Activated CD4-positive, alpha-beta T cell treated with anti-CD3 and anti-CD28 coated beads, Interleukin-2, amount 10 ng/mL, durations not matched to agents 24 days and 14 days (primary cell): ENCODE data around the gene KRT71. TPM values are rescaled to one million over a fixed set of nuclear protein-coding genes. Genes with fewer than 3 reads are reported as not detected.

Experiments used
- DNase-seq: peaks from one replicate; pipeline ENCODE4 v3.0.0; 2022
- H3K27ac Mint-ChIP-seq: one replicate; pipeline ENCODE4 v1.8.0; 2022; ENCODE audit warnings: mild to moderate bottlenecking, mixed read lengths
- H3K27me3 Mint-ChIP-seq: one replicate; pipeline ENCODE4 v1.8.0; 2022; ENCODE audit warnings: mixed read lengths
- H3K36me3 Mint-ChIP-seq: one replicate; pipeline ENCODE4 v1.8.0; 2022; ENCODE audit warnings: low read depth, mild to moderate bottlenecking, mixed read lengths
- H3K4me1 Mint-ChIP-seq: one replicate; pipeline ENCODE4 v1.8.0; 2021; ENCODE audit warnings: mixed read lengths
- H3K4me3 Mint-ChIP-seq: one replicate; pipeline ENCODE4 v1.8.0; 2022; ENCODE audit warnings: mild to moderate bottlenecking, moderate library complexity, mixed read lengths
- H3K9me3 Mint-ChIP-seq: one replicate; pipeline ENCODE4 v1.8.0; 2021; ENCODE audit warnings: mixed read lengths
- intact Hi-C: fragments of 100-400 bp; cut with micrococcal nuclease; formaldehyde crosslinking; loops from one replicate; pipeline ENCODE4 v1.15.1; 2023
- total RNA-seq: library from RNA; stranded (reverse); gene quantifications from 2 replicates; pipeline ENCODE4 v1.2.3, GENCODE V29; 2022

Gene KRT71
- total RNA-seq, 1 donor from 2014 or later = not detected

DNA sequence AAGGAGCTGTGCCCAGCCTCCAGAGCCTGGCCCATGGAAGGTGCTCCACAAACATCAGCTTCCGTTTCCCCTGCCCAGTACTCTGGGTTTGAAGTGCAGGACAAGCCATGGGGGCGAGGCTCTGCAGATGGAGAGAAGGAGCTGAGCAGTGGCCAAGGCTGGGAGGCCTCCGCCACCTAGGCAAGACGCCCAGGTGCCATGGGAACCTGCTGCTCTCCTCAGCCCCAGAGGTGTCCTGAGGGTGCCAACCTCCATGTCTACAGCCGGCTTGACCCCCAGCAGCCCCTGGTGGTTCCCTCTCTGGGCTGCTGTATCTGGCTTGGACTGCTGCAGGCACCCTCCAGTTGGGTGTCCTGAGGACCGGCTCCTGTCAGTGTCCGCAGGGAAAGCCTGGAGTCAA is 12.4 kb downstream of the KRT71 start:
- no peaks in the 10 kb centered on the region for H3K27me3 Mint-ChIP-seq
- no peak overlapping the region for H3K27ac Mint-ChIP-seq
- intact Hi-C loops = no loop called here
- no peak overlapping the region for H3K4me3 Mint-ChIP-seq
- no peaks in the 10 kb centered on the region for H3K9me3 Mint-ChIP-seq
- DNase-seq = no peak
- H3K36me3 Mint-ChIP-seq = no peaks in the 10 kb centered on the region
- peaks cover 8% of the 10 kb centered on the region for H3K4me1 Mint-ChIP-seq

DNA sequence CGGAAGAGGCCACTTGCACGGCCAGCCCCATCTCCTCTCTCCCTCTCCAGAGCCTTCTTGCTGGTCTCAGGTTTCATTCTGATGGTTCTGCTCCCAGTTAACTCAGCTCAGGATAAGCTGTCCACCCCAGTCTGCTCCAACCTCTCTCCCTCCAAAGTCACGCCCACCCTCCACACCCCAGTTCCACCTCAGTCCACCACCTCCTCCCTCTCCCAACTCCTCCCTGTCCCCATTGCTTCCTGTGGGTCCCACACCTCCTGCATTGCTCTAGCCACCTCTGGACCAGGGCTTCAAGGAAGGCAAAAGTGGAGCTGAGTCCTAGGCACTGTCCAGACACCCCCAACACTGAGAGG is 13.1 kb downstream of the KRT71 start:
- H3K4me1 Mint-ChIP-seq = peaks cover 8% of the 10 kb centered on the region
- H3K4me3 Mint-ChIP-seq = no peak overlapping the region
- H3K36me3 Mint-ChIP-seq = no peaks in the 10 kb centered on the region
- no peaks in the 10 kb centered on the region for H3K9me3 Mint-ChIP-seq
- no peaks in the 10 kb centered on the region for H3K27me3 Mint-ChIP-seq
- no peak overlapping the region for H3K27ac Mint-ChIP-seq
- no peak for DNase-seq
- intact Hi-C loops = no loop called here

DNA sequence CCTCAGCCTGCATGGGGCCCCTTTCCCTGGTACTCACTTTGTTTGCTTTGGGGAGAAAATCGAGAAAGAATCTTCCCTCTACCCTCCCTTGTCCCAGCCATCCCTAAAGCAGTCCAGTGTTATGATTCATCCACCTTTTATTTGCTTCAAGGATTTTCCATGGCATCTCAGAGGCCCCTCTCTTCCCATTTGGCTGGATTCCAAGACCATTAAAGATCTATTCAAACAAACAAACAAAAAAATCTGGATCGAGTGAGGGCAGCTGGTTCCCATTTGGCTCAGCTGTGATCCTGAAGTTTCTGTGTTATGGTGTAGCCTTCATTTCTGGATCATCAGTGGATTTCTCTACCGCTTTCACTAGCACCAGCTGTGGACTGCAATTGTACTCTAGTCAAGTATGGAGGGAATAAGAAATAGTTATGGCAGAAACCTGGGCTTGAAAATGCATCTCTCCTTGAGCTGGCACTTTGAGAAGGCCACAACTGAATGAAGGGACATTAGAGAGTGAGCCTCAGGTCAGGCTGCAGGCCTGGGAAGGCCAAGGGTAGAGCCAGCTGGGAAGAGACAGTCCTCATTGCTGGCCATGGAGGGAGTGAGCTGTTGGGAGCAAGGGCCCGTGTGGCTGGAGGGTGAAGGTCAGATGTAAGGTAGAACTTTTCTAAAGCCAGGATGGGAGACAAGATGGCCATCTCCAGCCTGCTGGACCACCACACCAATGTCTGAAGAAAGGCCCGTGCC is 13.7 kb downstream of the KRT71 start:
- Mint-ChIP-seq H3K36me3 (no peaks in the 10 kb centered on the region), H3K27me3 (no peaks in the 10 kb centered on the region), H3K9me3 (no peaks in the 10 kb centered on the region), H3K27ac (no peak overlapping the region), H3K4me1 (peaks cover 8% of the 10 kb centered on the region), H3K4me3 (no peak overlapping the region)
- DNase-seq = no peak
- intact Hi-C loops = no loop called here

DNA sequence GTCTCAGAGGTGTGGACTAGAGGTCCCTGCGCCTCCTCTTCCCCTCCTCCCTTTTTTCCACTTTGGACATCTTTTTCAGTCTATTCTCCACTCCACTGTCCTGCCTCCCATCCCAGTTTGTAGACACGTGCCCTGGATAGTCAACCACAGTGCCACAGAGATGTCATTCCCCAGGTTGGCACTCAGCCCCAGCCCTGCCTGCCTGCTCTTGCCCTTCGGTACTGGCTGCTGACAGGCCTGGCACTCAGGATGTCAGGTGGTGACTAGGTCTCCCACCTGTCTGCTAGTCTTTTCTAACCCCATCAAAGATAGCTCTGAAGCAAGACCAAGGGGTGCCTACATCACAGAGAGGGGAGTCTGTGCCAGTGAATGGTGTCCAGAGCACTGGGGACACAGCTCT is 15.8 kb downstream of the KRT71 start:
- no peak for DNase-seq
- Mint-ChIP-seq H3K36me3 (no peaks in the 10 kb centered on the region), H3K4me1 (no peaks in the 10 kb centered on the region), H3K4me3 (no peak overlapping the region), H3K9me3 (no peaks in the 10 kb centered on the region), H3K27ac (no peak overlapping the region), H3K27me3 (no peaks in the 10 kb centered on the region)
- intact Hi-C loops = no loop called here

DNA sequence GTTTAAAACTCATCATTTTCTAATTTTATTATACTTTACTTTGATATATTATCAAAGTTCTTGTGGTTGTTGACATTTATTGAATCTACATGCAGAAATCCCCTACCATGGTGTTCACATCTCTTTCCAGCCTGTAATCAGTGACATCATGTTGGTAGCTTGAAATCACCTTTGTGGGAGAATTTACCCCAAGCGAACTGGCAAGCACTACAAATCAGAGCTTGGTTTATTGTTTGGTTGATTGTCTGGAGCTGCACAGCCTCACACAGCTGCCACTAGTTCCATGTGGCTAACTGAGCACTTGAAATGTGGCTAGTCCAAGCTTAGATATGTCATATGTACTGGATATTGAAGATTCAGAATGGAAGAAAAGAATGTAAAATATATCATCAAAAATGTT is 17.4 kb downstream of the KRT71 start:
- DNase-seq = no peak
- Mint-ChIP-seq H3K9me3 (no peaks in the 10 kb centered on the region), H3K27ac (no peak overlapping the region), H3K36me3 (no peaks in the 10 kb centered on the region), H3K4me3 (no peak overlapping the region), H3K27me3 (no peaks in the 10 kb centered on the region), H3K4me1 (no peaks in the 10 kb centered on the region)
- intact Hi-C loops = no loop called here

DNA sequence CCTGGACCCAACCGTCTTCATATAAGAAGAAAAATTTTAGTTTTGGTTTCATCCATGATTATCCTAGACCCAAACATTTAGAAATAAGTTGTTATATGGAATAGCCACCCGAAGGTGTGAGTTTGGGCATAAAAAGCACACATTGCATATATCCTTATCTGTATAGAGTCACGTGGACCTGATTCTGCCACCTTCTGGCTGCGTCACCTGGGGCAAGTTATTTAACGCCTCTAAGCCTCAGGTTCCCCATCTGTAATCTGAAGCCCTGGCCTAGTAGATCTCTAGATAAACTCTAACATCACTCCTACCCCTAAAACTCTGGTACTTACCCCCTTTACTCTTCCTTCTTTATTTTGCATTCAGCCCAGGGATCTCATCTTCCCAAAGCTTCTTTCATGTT is 18.5 kb downstream of the KRT71 start:
- H3K4me1 Mint-ChIP-seq = no peaks in the 10 kb centered on the region
- H3K27me3 Mint-ChIP-seq = no peaks in the 10 kb centered on the region
- no peak overlapping the region for H3K27ac Mint-ChIP-seq
- DNase-seq = no peak
- no peak overlapping the region for H3K4me3 Mint-ChIP-seq
- H3K9me3 Mint-ChIP-seq = no peaks in the 10 kb centered on the region
- intact Hi-C loops = no loop called here
- H3K36me3 Mint-ChIP-seq = no peaks in the 10 kb centered on the region

DNA sequence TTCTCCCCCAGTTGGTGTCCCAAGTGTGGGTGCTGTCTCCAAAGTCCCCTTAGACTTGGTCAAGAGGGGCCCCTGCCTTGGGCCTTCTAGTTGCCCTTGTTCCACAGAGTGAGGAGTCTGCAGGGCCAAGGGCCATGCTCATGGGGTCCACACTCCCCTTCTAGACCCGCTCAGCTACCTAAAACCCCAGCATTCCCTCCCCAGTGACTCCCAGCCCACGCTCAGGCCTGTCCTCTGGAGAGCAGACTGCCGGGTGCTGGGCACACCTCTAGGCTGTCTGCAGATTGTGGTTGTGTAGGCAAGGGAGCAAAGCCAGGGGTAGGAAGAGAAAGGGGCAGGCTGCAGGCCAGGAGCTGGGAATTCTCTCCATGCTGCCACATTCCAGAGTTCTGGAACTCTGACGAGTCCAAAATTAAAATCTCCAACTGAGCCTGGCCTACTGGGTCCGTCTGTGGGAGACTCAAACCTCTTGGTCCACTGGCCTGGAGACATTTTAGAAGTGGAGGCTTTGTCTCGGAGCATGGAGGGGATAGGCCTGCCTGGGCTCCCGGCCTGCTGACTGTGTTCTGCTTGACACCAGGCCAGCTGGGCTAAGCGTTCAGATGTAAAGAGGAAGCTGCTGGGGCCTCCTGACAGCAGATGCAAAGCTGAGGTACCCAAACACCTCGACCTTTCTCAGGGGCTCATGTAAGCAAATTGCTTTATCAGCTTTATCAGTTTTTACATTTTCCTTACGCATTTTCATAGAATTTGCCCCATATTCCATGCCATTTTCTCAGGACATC is 19.1 kb downstream of the KRT71 start:
- Mint-ChIP-seq H3K4me3 (no peak overlapping the region), H3K4me1 (no peaks in the 10 kb centered on the region), H3K9me3 (no peaks in the 10 kb centered on the region), H3K27me3 (no peaks in the 10 kb centered on the region), H3K27ac (no peak overlapping the region), H3K36me3 (no peaks in the 10 kb centered on the region)
- intact Hi-C loops = no loop called here
- DNase-seq = no peak

DNA sequence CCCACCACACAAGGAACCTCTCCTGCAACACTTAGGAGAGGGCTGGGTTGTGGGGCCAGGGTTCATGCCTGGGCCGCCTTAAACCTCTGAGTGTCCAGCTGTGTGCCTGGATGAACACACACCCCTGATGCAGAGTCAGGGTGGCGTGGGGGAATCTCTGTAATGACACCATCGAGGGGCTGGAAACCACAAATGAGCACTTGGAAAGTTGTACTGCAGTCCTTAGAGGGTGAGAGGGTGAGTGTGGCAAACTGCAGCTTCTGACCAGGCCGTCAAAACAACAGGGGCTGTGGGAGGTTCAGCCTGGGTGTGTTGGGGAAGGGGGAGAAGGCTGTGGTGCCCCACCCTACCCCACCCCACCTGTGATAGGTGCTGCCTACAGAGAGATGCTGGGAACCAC is 20.3 kb downstream of the KRT71 start:
- Mint-ChIP-seq H3K36me3 (no peaks in the 10 kb centered on the region), H3K4me3 (no peak overlapping the region), H3K27ac (no peak overlapping the region), H3K4me1 (no peaks in the 10 kb centered on the region), H3K9me3 (no peaks in the 10 kb centered on the region), H3K27me3 (no peaks in the 10 kb centered on the region)
- no peak for DNase-seq
- intact Hi-C loops = no loop called here

DNA sequence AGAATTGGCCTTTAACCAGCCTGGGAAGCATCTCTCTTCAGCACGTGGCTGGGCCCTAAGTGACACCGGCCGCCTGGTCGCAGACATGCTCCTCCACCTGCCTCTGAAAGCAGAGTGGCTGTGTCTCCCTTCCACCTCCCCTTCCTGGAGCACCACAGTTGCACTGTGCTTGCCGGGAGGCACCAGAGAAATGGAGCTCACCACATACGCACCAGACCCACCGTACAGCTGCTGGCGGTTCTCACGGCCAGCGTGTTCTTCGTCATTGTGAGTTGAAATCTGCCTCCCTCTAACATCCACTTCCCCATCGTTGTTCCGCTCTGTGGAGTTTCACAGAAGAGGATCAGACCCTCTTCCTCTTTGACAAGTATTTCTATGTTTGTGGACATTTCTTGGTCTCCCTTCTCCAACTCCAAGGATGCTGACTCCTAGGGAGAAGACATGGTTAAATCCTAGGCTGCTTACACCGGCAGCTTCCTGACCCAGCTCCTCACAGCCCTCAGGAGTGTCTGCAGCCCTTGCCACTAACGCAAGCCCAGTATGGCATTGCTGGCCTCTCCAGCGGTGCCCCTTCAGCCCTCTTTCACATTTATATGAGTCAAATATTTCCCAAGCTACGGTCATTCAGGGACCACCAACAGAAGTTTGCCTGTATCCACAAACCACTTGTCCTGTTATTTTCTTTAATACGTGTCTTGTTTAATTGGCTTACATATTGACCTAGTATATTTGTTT is 21.2 kb downstream of the KRT71 start:
- Mint-ChIP-seq H3K36me3 (no peaks in the 10 kb centered on the region), H3K9me3 (no peaks in the 10 kb centered on the region), H3K27ac (no peak overlapping the region), H3K27me3 (no peaks in the 10 kb centered on the region), H3K4me3 (no peak overlapping the region), H3K4me1 (peaks cover 2% of the 10 kb centered on the region)
- intact Hi-C loops = no loop called here
- DNase-seq = no peak

DNA sequence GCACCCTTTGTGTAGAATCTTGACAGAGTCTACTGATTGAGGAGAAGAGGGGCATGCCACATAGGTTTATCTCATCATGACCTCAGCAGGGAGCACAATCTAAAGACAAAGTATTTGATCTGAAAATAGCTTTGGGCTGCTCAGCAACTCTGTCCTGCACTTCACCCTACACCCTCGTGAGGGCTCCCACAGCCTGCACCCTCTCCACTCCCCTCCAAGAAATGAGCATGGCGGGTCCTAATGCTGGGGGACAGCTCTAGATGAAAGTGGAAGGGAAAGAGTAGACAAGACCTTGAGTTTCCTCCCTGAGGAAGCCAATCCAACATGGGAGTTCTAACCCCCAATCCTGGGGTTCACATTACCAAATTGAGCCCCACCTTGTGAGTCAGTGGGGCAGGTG is 22.0 kb downstream of the KRT71 start:
- peaks cover 4% of the 10 kb centered on the region for H3K4me1 Mint-ChIP-seq

DNA sequence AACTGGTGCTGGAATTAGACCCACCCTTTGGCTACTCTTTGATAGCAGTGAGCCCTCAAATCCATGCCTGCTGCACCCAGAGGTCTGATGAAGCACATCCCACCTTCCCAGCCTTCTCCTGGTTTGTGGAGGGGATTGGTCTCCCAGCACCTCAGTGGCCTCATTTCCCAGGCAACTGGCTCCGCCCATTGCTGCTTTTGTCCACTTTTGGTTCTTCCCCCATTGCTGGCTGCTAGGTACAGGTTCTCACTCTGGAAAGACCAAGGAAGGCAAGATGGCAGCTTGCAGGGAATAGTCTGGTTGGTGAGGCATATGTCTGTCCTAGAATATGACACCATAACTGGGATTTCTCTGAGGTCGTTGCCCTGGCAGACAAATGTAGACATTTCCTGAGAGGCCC is 22.6 kb downstream of the KRT71 start:
- H3K4me3 Mint-ChIP-seq = no peak overlapping the region
- H3K27me3 Mint-ChIP-seq = no peaks in the 10 kb centered on the region
- H3K9me3 Mint-ChIP-seq = no peaks in the 10 kb centered on the region
- H3K4me1 Mint-ChIP-seq = peaks cover 4% of the 10 kb centered on the region
- no peaks in the 10 kb centered on the region for H3K36me3 Mint-ChIP-seq
- no peak overlapping the region for H3K27ac Mint-ChIP-seq
- intact Hi-C loops = no loop called here
- no peak for DNase-seq

More for the DNA sequence above, 22.0 kb downstream of the KRT71 start:
- H3K27me3 Mint-ChIP-seq = no peaks in the 10 kb centered on the region
- DNase-seq = no peak
- no peaks in the 10 kb centered on the region for H3K36me3 Mint-ChIP-seq
- H3K27ac Mint-ChIP-seq = no peak overlapping the region
- intact Hi-C loops = no loop called here
- no peaks in the 10 kb centered on the region for H3K9me3 Mint-ChIP-seq
- no peak overlapping the region for H3K4me3 Mint-ChIP-seq

DNA sequence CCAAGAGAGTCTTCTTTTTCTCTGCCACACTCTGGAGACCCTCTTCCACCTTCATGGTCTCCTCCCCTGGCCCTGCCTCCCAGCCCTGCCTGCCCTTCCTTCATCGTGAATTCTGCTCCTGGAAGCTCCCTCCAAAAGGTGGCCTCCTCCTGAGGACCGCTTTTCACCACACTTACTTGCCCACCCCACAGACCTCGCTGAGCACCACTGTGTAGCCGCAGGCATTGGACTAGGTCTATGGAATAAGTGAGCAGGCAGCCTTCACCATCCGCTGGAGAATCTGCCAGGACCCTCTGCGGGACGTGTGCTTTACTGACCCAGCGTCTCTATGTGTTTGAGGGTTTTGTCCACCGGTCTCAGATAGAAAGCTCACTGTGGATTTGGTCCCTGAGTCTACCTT is 23.1 kb downstream of the KRT71 start:
- H3K36me3 Mint-ChIP-seq = no peaks in the 10 kb centered on the region
- peaks cover 4% of the 10 kb centered on the region for H3K4me1 Mint-ChIP-seq
- no peaks in the 10 kb centered on the region for H3K9me3 Mint-ChIP-seq
- no peak overlapping the region for H3K27ac Mint-ChIP-seq
- H3K27me3 Mint-ChIP-seq = no peaks in the 10 kb centered on the region
- intact Hi-C loops = no loop called here
- DNase-seq = no peak
- no peak overlapping the region for H3K4me3 Mint-ChIP-seq

DNA sequence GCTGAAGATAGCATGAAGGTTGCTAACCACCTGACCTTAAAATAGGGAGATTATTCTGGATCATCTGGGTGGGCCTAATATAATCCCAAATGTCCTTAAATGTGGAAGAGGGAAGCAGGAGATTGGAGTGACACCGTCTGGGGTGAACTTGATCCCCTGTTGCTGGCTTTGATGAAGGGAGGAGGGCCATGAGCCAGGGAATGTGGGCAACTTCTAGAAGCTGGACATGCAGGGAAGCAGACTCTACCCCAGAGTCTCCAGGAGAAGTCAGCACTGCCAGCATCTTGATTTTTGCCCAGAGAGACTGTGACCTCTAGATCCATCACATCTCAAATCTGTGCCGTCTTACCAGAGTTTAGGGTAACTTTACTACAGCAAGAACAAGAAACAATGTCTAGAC is 23.5 kb downstream of the KRT71 start:
- H3K36me3 Mint-ChIP-seq = no peaks in the 10 kb centered on the region
- H3K4me1 Mint-ChIP-seq = peaks cover 4% of the 10 kb centered on the region
- DNase-seq = no peak
- no peaks in the 10 kb centered on the region for H3K27me3 Mint-ChIP-seq
- H3K9me3 Mint-ChIP-seq = no peaks in the 10 kb centered on the region
- no peak overlapping the region for H3K27ac Mint-ChIP-seq
- H3K4me3 Mint-ChIP-seq = no peak overlapping the region
- intact Hi-C loops = no loop called here

DNA sequence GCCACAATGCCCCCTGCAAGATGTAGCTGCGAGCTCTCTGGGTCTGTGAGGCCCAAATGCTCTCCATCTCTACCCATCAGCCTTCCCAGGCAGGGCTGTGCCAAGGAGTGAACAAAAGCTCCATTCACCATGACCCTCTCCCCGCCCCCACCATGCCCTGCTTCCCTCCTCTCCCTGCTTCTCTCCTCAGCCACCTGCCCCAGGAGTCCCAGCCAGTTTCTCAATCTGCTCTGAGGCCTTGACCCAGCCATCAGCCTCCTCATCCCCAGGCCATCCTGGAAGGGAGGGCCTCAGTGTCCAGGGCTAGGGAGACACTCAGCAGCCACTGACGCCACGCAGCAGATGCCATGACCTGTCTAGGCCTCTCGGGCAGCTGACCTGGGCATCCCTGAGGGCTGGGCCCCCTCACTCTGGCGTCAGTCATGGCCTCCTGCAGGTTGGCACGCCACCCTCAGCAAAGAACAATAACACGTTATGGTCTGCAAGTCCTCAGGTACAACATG is 24.3 kb downstream of the KRT71 start:
- DNase-seq = no peak
- H3K27ac Mint-ChIP-seq = no peak overlapping the region

More for the DNA sequence above, 24.3 kb downstream of the KRT71 start:
- Mint-ChIP-seq H3K36me3 (no peaks in the 10 kb centered on the region), H3K9me3 (no peaks in the 10 kb centered on the region), H3K27me3 (no peaks in the 10 kb centered on the region), H3K4me3 (no peak overlapping the region), H3K4me1 (peaks cover 4% of the 10 kb centered on the region)
- intact Hi-C loops = no loop called here
